Measurements from ENCODE around the gene SIRPB2. TPM values are rescaled to one million over a fixed set of nuclear protein-coding genes. Genes with fewer than 3 reads are reported as not detected.

SIRPB2 gene
- total RNA-seq, 4 donors from 2014 or later, result 0.94 to 6.2 (median 1.5) TPM

DNA sequence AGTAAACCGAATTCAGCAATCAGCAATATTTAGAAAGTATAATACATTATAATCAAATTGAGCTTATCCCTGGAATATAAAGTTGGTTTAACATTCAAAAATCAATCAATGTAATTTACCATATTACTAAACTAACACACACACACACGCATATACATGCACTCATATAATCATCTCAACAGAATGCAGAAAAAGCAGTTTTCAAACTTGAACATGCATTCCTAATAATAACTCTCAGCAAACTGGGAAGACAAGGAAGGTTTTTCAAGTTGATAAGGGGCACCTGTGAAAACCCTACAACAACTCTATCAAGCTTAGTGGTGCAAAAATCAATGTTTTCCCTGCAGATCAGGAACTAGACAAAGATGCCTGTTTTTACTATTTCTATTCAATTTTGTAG is 4.7 kb downstream of the SIRPB2 start:
- ATAC-seq (no peak), DNase-seq (no peak)
- Histone ChIP-seq H3K27ac (no peak overlapping the region), H3K36me3 (no peaks in the 10 kb centered on the region), H3K4me1 (no peaks in the 10 kb centered on the region), H3K27me3 (peaks cover 0 to 3% (median 0%) of the 10 kb centered on the region in 3 donors), H3K9me3 (no peaks in the 10 kb centered on the region), H3K4me3 (no peak overlapping the region)
- intact Hi-C loops (cut with DNase I; ENCODE audit: low total_unique reads) (no loop called here), in situ Hi-C loops (cut with MboI; ENCODE audit: low sequenced_read_pairs in 4 of 4) (no loop called here)
- no peak for TF ChIP-seq POLR2A (IDR thresholded peaks at IDR 0.05)
- TF ChIP-seq, protein P1, sequence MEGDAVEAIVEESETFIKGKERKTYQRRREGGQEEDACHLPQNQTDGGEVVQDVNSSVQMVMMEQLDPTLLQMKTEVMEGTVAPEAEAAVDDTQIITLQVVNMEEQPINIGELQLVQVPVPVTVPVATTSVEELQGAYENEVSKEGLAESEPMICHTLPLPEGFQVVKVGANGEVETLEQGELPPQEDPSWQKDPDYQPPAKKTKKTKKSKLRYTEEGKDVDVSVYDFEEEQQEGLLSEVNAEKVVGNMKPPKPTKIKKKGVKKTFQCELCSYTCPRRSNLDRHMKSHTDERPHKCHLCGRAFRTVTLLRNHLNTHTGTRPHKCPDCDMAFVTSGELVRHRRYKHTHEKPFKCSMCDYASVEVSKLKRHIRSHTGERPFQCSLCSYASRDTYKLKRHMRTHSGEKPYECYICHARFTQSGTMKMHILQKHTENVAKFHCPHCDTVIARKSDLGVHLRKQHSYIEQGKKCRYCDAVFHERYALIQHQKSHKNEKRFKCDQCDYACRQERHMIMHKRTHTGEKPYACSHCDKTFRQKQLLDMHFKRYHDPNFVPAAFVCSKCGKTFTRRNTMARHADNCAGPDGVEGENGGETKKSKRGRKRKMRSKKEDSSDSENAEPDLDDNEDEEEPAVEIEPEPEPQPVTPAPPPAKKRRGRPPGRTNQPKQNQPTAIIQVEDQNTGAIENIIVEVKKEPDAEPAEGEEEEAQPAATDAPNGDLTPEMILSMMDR (IDR thresholded peaks at IDR 0.05 in 4 of 5, conservative IDR thresholded peaks at IDR 0.05 in 1 of 5), result no peak

DNA sequence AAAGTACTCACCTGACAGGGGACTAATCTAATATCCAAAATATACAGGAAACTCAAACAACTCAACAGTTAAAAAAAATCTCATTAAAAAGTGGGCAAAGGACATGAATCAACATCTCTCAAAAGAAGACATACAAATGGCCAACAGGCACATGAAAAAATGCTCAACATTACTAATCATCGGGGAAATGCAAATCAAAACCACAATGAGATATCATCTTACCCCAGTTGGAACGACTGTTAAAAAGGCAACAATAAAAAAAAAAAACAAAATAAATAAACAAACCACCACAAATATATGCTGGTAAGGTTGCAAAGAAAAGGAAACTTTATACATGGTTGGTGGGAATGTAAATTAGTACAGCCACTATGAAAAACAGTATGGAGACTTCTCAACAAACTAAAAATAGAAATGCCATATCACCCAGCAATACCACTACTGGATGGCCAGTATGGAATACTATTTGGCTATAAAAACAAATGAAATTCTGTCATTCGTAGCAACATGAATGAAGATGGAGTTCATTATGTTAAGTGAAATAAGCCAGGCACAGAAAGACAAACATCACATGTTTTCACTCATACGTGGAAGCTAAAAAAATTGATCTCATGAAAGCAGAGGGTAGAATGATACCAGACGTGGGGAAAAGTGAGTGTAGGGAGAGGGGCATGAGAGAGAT is 6.6 kb downstream of the SIRPB2 start:
- TF ChIP-seq, protein P1 (IDR thresholded peaks at IDR 0.05 in 4 of 5, conservative IDR thresholded peaks at IDR 0.05 in 1 of 5), result no peak
- no peak for TF ChIP-seq POLR2A (IDR thresholded peaks at IDR 0.05)
- Histone ChIP-seq H3K36me3 (no peaks in the 10 kb centered on the region), H3K27me3 (peaks cover 0 to 3% (median 0%) of the 10 kb centered on the region in 3 donors), H3K4me1 (no peaks in the 10 kb centered on the region), H3K9me3 (no peaks in the 10 kb centered on the region), H3K4me3 (no peak overlapping the region), H3K27ac (no peak overlapping the region)
- in situ Hi-C loops (cut with MboI; ENCODE audit: low sequenced_read_pairs in 4 of 4) (no loop called here), intact Hi-C loops (cut with DNase I; ENCODE audit: low total_unique reads) (no loop called here)
- DNase-seq, result no peak
- no peak for ATAC-seq

DNA sequence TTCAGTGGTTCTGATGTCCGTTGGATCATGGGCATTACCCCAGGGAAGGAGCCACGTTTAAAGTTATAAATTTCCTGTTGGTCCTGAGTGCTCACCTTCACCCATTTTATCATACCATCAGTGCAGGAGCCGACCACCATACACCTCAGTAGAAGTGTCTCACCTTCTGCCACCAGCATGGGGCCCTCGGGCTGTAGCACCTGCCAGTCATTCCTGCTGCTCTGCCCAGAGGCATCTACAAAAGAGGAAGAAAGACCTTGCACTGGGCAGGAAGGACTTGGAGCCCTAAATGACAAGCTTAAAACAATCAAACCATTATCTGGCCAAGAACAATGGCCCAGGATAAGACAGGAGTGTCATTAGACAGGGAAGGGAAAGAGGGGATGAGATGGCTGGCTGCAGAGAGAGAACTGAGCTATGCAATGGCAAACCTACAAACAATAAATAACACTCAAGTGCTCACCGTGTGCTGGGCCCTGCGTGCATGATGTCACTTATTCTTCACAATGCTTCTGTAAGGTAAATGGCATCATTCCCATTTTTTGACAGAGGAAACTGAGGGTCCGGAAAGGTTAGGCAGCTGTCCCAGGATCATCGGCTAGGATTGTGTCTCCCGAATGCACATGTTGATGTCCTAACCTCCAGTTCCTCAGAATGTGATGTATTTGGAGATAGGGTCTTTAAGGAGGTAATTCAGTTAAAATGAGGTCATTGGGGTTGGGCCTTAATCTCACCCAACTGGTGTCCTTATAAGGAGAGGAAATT is 11.2 kb downstream of the SIRPB2 start:
- Histone ChIP-seq H3K9me3 (no peaks in the 10 kb centered on the region), H3K36me3 (no peaks in the 10 kb centered on the region), H3K27ac (no peak overlapping the region), H3K27me3 (peaks cover 0 to 3% (median 0%) of the 10 kb centered on the region in 3 donors), H3K4me1 (no peaks in the 10 kb centered on the region), H3K4me3 (no peak overlapping the region)
- ATAC-seq, result no peak
- no peak for TF ChIP-seq POLR2A (IDR thresholded peaks at IDR 0.05)
- TF ChIP-seq, protein P1 (IDR thresholded peaks at IDR 0.05 in 4 of 5, conservative IDR thresholded peaks at IDR 0.05 in 1 of 5), result no peak
- DNase-seq, result no peak
- intact Hi-C loops (cut with DNase I; ENCODE audit: low total_unique reads), result no loop called here
- in situ Hi-C loops (cut with MboI; ENCODE audit: low sequenced_read_pairs in 4 of 4), result no loop called here

DNA sequence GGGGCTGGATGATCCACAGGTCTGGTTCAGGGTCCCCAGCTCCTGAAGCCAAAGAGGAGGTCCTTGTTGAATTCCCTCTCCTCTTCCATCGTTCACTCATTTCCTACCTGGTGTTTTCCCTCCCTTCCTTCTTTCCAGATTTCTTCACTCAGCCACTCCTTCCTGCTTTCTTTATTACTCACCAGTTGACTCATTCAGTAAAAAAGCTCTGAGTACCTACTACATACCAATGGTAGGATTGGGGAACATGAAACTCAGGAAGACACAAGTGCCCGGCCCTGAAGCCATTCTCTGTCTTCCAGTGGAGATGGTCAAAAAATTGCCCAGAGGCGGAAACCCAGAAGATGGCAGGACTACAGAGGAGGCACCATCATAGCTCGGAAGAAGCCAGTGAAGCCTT is 12.7 kb downstream of the SIRPB2 start:
- in situ Hi-C loops (cut with MboI; ENCODE audit: low sequenced_read_pairs in 4 of 4) (no loop called here), intact Hi-C loops (cut with DNase I; ENCODE audit: low total_unique reads) (no loop called here)
- TF ChIP-seq, protein P1 (IDR thresholded peaks at IDR 0.05 in 4 of 5, conservative IDR thresholded peaks at IDR 0.05 in 1 of 5), result no peak
- no peak for TF ChIP-seq POLR2A (IDR thresholded peaks at IDR 0.05)

More for the DNA sequence above, 12.7 kb downstream of the SIRPB2 start:
- H3K36me3 ChIP-seq, result no peaks in the 10 kb centered on the region
- DNase-seq (no peak), ATAC-seq (no peak)
- H3K27ac ChIP-seq, result no peak overlapping the region
- no peak overlapping the region for H3K4me3 ChIP-seq
- H3K27me3 ChIP-seq, result peaks cover 0 to 2% (median 0%) of the 10 kb centered on the region in 3 donors
- H3K9me3 ChIP-seq, result no peaks in the 10 kb centered on the region
- no peaks in the 10 kb centered on the region for H3K4me1 ChIP-seq
